GM12892 (cell line): ENCODE results near the gene FAM185A.
"Not testable (repeated sequence)": the region's sequence is repeated elsewhere in the genome, so short reads cannot be mapped to it uniquely, and the experiment has no call there.

Experiments
- DNase-seq: peaks from one replicate; pipeline ENCODE4 v3.0.0; 2011; ENCODE audit not compliant: insufficient read length
- FAIRE-seq: peaks from 2 replicates; lab custom pipeline; 2011; peaks lifted over from hg19 to GRCh38; lab: Jason Lieb, UNC
- POLR2A ChIP-seq: IDR thresholded peaks from 2 replicates; pipeline ENCODE4 v1.6.1; 2011; ENCODE audit warnings: low read depth, low read length, control low read depth
- POLR2AphosphoS5 ChIP-seq: IDR thresholded peaks from 2 replicates; pipeline ENCODE4 v1.6.1; 2011; ENCODE audit warnings: low read depth, low read length, control low read depth
- TAF1 ChIP-seq: IDR thresholded peaks from 2 replicates; pipeline ENCODE4 v1.6.1; 2011; ENCODE audit warnings: low read depth, mild to moderate bottlenecking, control low read depth, low read length, borderline replicate concordance

Gene FAM185A

GRCh38 chr7:102770467-102770866, 21.7 kb downstream of the FAM185A start:
- DNase-seq, FAIRE-seq: not testable (repeated sequence)

DNA sequence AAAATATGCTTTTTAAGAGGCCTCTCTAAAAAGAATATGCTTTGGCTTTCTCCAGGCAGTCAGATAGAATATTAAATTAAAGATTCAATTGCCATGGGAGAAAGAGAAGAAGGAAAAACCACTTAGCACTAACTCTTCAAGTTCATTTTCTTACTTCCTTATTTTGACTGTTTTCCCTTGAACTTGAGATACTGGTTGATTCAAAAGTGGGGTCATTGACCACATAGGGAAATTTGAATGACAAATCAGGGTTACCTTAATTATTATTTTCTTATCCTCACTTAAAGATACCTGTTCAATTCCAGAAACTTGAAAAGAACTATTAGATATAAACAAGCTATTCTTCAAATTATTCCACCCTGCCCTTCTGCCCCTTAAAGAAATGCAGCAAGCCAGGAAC, 27.4 kb downstream of the FAM185A start:
- not testable (repeated sequence) for DNase-seq, FAIRE-seq

- not testable (repeated sequence) for FAIRE-seq, DNase-seq
Observed at GRCh38 chr7:102778663-102779062, 29.9 kb downstream of the FAM185A start.

DNA sequence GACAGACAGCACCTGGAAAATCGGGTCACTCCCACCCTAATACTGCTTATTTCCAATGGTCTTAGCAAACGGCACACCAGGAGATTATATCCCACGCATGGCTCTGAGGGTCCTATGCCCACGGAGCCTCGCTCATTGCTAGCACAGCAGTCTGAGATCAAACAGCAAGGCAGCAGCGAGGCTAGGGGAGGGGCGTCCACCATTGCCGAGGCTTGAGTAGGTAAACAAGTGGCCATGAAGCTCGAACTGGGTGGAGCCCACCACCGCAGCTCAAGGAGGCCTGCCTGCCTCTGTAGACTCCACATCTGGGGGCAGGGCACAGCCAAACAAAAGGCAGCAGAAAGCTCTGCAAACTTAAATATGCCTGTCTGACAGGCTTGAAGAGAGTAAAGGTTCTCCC, 32.1 kb downstream of the FAM185A start:
- FAIRE-seq, DNase-seq: not testable (repeated sequence)

- not testable (repeated sequence) for FAIRE-seq, DNase-seq
Observed at GRCh38 chr7:102788770-102789169, 40.0 kb downstream of the FAM185A start.

DNA sequence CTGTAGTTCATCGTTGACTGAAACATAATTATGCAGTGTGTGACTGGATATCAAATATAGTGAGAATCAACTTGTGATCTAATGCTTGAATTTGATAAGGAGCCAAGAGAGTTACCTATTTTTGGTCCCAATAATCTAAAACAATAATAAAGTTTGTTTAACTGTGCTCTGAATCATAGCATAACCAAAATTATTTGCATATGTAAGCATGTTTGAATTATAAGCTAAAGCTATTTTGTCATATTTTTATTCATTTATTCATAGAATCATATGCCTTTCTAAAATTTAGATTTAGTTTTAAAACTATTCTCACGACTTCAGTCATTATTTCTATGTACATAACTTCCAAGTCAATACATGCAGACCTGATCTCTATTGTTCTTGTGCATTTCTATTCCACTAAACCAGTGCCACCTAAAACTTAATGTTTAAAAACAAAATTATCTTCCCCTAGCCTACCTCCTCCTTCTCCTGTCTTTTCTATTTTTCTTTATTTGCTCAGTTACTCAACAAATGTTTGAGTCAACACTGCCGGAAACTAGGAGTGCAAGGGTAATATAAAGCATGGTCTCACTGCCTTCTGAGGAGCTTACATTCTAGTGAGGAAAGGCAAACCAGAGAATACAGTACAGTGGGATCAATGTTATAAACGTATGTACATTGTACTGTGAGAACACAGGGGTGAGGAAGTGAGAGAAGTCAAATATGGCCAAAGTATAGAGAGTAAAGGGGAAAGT, 41.7 kb downstream of the FAM185A start:
- not testable (repeated sequence) for FAIRE-seq

DNA sequence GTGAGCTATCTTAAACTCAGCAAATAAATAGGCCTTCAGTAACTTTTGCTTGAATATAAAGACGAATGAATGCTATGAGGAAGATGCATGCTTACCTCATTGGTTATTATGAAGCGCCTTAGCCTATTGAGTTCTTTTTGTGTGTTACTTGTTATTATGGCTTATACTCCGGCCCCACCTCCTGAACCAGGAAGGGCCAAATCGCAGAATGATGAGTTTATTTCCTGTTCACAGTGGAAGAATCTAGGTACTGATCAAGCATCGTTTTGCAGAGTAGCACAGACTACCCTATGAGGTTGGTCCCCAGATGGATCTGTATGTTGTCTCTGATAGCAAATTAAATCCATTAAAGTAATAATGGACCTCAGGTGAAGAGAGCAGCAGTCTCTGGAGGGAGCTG, 42.6 kb downstream of the FAM185A start:
- not testable (repeated sequence) for DNase-seq, FAIRE-seq

More for the DNA sequence above, 41.7 kb downstream of the FAM185A start:
- DNase-seq = not testable (repeated sequence)

DNA sequence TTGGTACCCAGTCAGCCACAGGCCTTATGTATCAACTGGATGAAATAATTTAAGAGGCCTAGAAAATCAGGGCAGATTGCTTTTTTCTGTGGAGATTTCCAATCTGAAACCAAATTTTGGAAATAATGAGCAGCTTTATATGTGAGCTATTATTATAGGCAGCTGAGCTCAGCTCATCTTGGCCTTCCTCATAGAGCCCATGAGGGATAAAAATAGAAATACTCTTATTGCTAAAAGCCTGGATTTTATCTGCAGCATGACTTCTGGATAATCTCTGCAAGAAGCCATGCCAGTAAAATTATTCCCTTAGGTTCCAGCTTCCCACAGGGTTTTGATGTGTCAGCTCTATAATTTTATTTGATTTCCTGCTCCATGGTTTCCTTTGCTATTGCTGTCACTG, 43.0 kb downstream of the FAM185A start:
- not testable (repeated sequence) for DNase-seq, FAIRE-seq

DNA sequence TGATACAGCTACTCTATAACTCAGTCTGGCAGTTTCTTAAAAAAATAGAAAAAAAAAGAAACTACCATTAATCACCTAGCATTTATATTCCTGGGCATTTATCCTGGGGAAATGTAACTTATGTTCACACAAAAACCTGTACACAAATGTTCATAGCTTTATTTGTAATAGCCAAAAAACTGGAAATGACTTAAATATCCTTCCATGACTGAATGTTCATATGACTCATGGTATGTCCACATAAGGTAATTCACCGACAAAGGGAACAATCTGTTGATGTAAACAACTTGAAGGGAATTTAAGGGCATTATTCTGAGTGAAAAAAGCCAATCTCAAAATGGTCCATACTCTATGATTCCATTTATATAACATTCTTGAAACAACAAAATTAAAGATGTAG, 45.8 kb downstream of the FAM185A start:
- DNase-seq, FAIRE-seq: not testable (repeated sequence)

GRCh38 chr7:102795987-102796595, 47.3 kb downstream of the FAM185A start:
- not testable (repeated sequence) for DNase-seq, FAIRE-seq

- DNase-seq = no peak
- no peak for FAIRE-seq
- no peak for TF ChIP-seq POLR2AphosphoS5
- no peak for TF ChIP-seq TAF1
- no peak for TF ChIP-seq POLR2A
Observed at GRCh38 chr7:102806613-102807012, 57.8 kb downstream of the FAM185A start.

DNA sequence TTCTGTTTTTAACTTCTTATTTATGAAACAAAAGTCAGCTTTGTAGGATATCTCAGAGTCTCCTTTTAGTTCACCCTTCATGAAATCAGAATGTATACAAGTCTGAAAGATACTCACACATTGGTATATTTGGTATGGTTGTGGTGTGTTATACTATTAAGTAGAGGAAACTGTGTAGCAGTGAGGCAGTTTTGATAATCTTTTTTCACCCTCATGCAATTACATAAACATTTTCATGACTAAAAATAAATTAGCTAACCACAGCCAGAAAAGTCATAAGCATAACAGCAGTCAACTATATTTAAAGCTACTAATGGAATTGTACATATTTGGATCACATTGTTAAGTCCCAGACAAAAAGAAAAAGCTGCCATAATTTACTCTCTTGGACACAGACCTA, 62.1 kb downstream of the FAM185A start:
- TF ChIP-seq TAF1 = no peak
- TF ChIP-seq POLR2A = no peak
- TF ChIP-seq POLR2AphosphoS5 = no peak
- FAIRE-seq (no peak), DNase-seq (no peak)

DNA sequence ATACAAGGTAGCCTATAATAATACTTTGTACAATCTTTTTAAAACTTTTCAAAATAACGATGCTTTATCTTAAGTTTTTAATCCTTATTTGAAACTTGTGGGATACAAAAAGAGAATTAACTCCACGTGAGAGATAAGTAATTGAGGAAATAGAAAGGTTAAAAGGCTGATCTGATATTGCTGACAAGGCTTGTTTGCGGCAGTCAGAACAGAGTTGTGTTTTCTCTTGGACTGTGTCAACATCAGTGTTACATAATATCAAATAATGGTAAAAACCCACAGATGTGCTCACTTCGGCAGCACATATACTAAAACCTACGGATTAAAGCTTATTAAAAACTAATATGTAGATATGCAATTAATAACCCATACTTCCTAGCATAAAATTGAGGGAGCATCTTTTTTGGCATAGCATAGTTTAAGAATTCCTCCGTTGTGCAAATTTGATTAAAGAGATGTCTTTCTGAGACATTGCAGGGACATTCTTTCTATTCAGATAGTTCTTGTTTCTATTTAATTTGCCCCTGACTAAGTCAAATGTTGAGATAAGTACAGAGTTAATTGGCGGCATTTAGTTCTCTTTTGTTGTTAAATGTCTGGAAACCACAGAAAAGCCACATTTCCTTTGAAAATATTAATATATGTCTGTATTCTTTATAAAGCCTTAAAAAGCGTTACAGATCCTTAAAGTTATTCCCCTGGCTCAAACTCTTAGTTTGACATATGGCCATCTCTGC, 63.3 kb downstream of the FAM185A start:
- DNase-seq (no peak), FAIRE-seq (no peak)
- TF ChIP-seq POLR2A = no peak
- TF ChIP-seq TAF1 = no peak
- no peak for TF ChIP-seq POLR2AphosphoS5
